Measurements from ENCODE around the gene IL2RA.

GRCh38 chr10:6027929-6028328 lies 34.2 kb downstream of the IL2RA start:
- TF ChIP-seq CTCF (IDR thresholded peaks at IDR 0.05) (no peak), POLR2A (IDR thresholded peaks at IDR 0.05) (no peak), EP300 (IDR thresholded peaks at IDR 0.05) (no peak)
